Measurements from ENCODE around the gene DSN1.

GRCh38 chr20:36784116-36784515, 10.6 kb upstream of the DSN1 start:
- TF ChIP-seq CTCF (IDR thresholded peaks at IDR 0.05), result no peak
- TF ChIP-seq POLR2AphosphoS5 (IDR thresholded peaks at IDR 0.05), result no peak

Data from stomach (tissue), 4 donors.